HEK293 (cell line): ENCODE measurements around the gene MBLAC1.

Experiments used
- BCL11B ChIP-seq: fragments of 450-650 bp; formaldehyde crosslinking; IDR thresholded peaks from 2 replicates; pipeline ENCODE4 v1.5.1; 2016; ENCODE audit warnings: low read depth, missing biosample characterization, missing genetic modification characterization
- SP7 ChIP-seq: fragments of 450-650 bp; formaldehyde crosslinking; IDR thresholded peaks from 2 replicates; pipeline ENCODE4 v1.5.1; 2016; ENCODE audit warnings: missing biosample characterization, missing genetic modification characterization
- WT1 ChIP-seq: fragments of 450-650 bp; formaldehyde crosslinking; IDR thresholded peaks from 2 replicates; pipeline ENCODE4 v1.5.1; 2016; ENCODE audit warnings: missing biosample characterization, missing genetic modification characterization
- ZBTB20 ChIP-seq: fragments of 450-650 bp; formaldehyde crosslinking; IDR thresholded peaks from 2 replicates; pipeline ENCODE4 v1.5.1; 2016; ENCODE audit warnings: missing biosample characterization, missing genetic modification characterization
- ZBTB7A ChIP-seq: fragments of 450-650 bp; formaldehyde crosslinking; IDR thresholded peaks from 2 replicates; pipeline ENCODE4 v1.5.1; 2016; ENCODE audit warnings: low read depth, missing biosample characterization, missing genetic modification characterization
- ZNF211 ChIP-seq: fragments of 450-650 bp; formaldehyde crosslinking; IDR thresholded peaks from 2 replicates; pipeline ENCODE4 v1.5.1; 2016; ENCODE audit warnings: low read depth, missing biosample characterization, missing genetic modification characterization
- ZNF423 ChIP-seq: fragments of 450-650 bp; formaldehyde crosslinking; IDR thresholded peaks from 2 replicates; pipeline ENCODE4 v1.5.1; 2016; ENCODE audit warnings: missing biosample characterization, missing genetic modification characterization
- ZNF501 ChIP-seq: fragments of 450-650 bp; formaldehyde crosslinking; IDR thresholded peaks from 2 replicates; pipeline ENCODE4 v1.5.1; 2016; ENCODE audit warnings: missing biosample characterization, missing genetic modification characterization
- ZNF548 ChIP-seq: fragments of 450-650 bp; formaldehyde crosslinking; IDR thresholded peaks from 2 replicates; pipeline ENCODE4 v1.5.1; 2016; ENCODE audit warnings: missing biosample characterization, missing genetic modification characterization
- ZNF571 ChIP-seq: fragments of 450-650 bp; formaldehyde crosslinking; IDR thresholded peaks from 2 replicates; pipeline ENCODE4 v1.5.0; 2017; ENCODE audit warnings: missing biosample characterization, missing genetic modification characterization
- ZNF600 ChIP-seq: fragments of 450-650 bp; formaldehyde crosslinking; IDR thresholded peaks from 2 replicates; pipeline ENCODE4 v1.5.1; 2016; ENCODE audit warnings: missing biosample characterization, missing genetic modification characterization
- ZNF626 ChIP-seq: fragments of 450-650 bp; sonication (Bioruptor Pico); formaldehyde crosslinking; IDR thresholded peaks from 2 replicates; pipeline ENCODE4 v1.5.1; 2018; ENCODE audit warnings: missing biosample characterization, missing genetic modification characterization, inconsistent platforms
- ZNF629 ChIP-seq: fragments of 450-650 bp; formaldehyde crosslinking; IDR thresholded peaks from 2 replicates; pipeline ENCODE4 v1.5.1; 2017; ENCODE audit warnings: missing biosample characterization, missing genetic modification characterization
- ZNF777 ChIP-seq: fragments of 450-650 bp; formaldehyde crosslinking; IDR thresholded peaks from 2 replicates; pipeline ENCODE4 v1.5.1; 2017; ENCODE audit warnings: missing biosample characterization, missing genetic modification characterization, borderline replicate concordance
- ZNF791 ChIP-seq: fragments of 450-650 bp; formaldehyde crosslinking; IDR thresholded peaks from 2 replicates; pipeline ENCODE4 v1.5.1; 2016; ENCODE audit warnings: missing biosample characterization, missing genetic modification characterization
- ZNF843 ChIP-seq: fragments of 450-650 bp; formaldehyde crosslinking; IDR thresholded peaks from 2 replicates; pipeline ENCODE4 v1.5.1; 2016; ENCODE audit warnings: missing biosample characterization, missing genetic modification characterization
- TF ChIP-seq, protein P1 (sequence below): fragments of 450-650 bp; formaldehyde crosslinking; IDR thresholded peaks from 2 replicates; pipeline ENCODE4 v1.5.1; 2017; ENCODE audit warnings: missing biosample characterization, mild to moderate bottlenecking, missing genetic modification characterization, moderate library complexity
- TF ChIP-seq, protein P2 (sequence below): fragments of 450-650 bp; formaldehyde crosslinking; conservative IDR thresholded peaks from 2 replicates; pipeline ENCODE4 v1.5.1; 2016; ENCODE audit warnings: low read depth, missing biosample characterization, missing genetic modification characterization
- TF ChIP-seq, protein P3 (sequence below): fragments of 450-650 bp; formaldehyde crosslinking; IDR thresholded peaks from 2 replicates; pipeline ENCODE4 v1.5.1; 2016; ENCODE audit warnings: missing biosample characterization, missing genetic modification characterization
- TF ChIP-seq, protein P4 (sequence below): fragments of 450-650 bp; formaldehyde crosslinking; IDR thresholded peaks from 2 replicates; pipeline ENCODE4 v1.5.1; 2016; ENCODE audit warnings: missing biosample characterization, missing genetic modification characterization
- TF ChIP-seq, protein P5 (sequence below): fragments of 450-650 bp; formaldehyde crosslinking; IDR thresholded peaks from 2 replicates; pipeline ENCODE4 v1.5.1; 2016; ENCODE audit warnings: missing biosample characterization, missing genetic modification characterization
- TF ChIP-seq, protein P6 (sequence below): fragments of 450-650 bp; formaldehyde crosslinking; IDR thresholded peaks from 2 replicates; pipeline ENCODE4 v1.5.1; 2016; ENCODE audit warnings: missing biosample characterization, missing genetic modification characterization
- TF ChIP-seq, protein P7 (sequence below): fragments of 450-650 bp; formaldehyde crosslinking; IDR thresholded peaks from 2 replicates; pipeline ENCODE4 v1.5.1; 2016; ENCODE audit warnings: missing biosample characterization, missing genetic modification characterization

The MBLAC1 gene

DNA sequence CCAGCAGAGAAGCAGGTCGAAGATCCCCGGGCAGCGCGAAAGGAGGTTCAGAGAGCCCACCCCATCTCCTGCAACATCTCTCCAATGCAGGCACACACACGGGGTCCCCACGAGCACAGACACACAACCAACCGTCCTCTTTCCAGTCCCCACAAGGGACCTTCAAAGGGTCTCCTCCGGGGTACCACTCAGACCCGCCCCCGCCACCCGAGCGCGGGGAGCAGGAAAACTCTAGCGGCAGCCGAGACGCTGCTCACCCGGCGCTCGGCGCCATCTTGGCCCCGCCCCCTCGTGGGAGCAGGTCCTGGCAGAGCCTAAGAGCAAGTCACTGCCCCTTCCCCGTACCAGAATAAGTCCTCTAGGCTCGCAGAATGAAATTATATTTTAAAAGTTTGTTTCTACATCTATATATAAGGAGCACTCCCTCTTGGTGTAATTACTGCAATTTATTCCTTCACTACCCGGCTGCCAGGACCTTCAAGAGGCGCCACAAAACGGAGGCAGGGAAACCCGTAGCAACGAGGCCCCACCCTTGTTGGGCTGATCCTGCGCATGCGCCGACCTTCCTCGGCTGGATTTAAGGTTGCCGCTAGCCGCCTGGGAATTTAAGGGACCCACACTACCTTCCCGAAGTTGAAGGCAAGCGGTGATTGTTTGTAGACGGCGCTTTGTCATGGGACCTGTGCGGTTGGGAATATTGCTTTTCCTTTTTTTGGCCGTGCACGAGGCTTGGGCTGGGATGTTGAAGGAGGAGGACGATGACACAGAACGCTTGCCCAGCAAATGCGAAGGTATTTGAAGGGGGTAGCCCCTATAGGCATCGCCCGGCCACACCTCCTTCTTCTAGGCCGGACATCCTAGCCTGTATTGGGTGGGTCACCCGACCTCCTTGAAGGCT is 7.4 kb upstream of the MBLAC1 start, which contains the start of the genes CNPY4 and TAF6 (continued):
- TF ChIP-seq SP7 (peak; percentile 79), ZNF501 (tag by site-specific recombination) (peak; percentile 85), ZNF548 (tag by site-specific recombination) (no peak), ZNF791 (no peak), BCL11B (tag by site-specific recombination) (no peak), ZBTB20 (peak; percentile 82), ZNF629 (tag by site-specific recombination) (peak; percentile 58), ZNF423 (tag by site-specific recombination) (no peak), ZBTB7A (peak; percentile 91), ZNF843 (tag by site-specific recombination) (no peak), WT1 (0 out of 2 replicates have a peak, but pooled peaks have one; percentile 45), ZNF777 (peak; percentile 31; the same call in 1 of the 2 replicates), ZNF626 (tag by site-specific recombination) (no peak), ZNF600 (tag by site-specific recombination) (no peak; the same call in 1 of the 2 replicates), ZNF211 (no peak), ZNF571 (no peak)
- TF ChIP-seq, protein P1, sequence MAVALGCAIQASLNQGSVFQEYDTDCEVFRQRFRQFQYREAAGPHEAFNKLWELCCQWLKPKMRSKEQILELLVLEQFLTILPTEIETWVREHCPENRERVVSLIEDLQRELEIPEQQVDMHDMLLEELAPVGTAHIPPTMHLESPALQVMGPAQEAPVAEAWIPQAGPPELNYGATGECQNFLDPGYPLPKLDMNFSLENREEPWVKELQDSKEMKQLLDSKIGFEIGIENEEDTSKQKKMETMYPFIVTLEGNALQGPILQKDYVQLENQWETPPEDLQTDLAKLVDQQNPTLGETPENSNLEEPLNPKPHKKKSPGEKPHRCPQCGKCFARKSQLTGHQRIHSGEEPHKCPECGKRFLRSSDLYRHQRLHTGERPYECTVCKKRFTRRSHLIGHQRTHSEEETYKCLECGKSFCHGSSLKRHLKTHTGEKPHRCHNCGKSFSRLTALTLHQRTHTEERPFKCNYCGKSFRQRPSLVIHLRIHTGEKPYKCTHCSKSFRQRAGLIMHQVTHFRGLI (tag by site-specific recombination), result peak; percentile 98
- TF ChIP-seq, protein P2, sequence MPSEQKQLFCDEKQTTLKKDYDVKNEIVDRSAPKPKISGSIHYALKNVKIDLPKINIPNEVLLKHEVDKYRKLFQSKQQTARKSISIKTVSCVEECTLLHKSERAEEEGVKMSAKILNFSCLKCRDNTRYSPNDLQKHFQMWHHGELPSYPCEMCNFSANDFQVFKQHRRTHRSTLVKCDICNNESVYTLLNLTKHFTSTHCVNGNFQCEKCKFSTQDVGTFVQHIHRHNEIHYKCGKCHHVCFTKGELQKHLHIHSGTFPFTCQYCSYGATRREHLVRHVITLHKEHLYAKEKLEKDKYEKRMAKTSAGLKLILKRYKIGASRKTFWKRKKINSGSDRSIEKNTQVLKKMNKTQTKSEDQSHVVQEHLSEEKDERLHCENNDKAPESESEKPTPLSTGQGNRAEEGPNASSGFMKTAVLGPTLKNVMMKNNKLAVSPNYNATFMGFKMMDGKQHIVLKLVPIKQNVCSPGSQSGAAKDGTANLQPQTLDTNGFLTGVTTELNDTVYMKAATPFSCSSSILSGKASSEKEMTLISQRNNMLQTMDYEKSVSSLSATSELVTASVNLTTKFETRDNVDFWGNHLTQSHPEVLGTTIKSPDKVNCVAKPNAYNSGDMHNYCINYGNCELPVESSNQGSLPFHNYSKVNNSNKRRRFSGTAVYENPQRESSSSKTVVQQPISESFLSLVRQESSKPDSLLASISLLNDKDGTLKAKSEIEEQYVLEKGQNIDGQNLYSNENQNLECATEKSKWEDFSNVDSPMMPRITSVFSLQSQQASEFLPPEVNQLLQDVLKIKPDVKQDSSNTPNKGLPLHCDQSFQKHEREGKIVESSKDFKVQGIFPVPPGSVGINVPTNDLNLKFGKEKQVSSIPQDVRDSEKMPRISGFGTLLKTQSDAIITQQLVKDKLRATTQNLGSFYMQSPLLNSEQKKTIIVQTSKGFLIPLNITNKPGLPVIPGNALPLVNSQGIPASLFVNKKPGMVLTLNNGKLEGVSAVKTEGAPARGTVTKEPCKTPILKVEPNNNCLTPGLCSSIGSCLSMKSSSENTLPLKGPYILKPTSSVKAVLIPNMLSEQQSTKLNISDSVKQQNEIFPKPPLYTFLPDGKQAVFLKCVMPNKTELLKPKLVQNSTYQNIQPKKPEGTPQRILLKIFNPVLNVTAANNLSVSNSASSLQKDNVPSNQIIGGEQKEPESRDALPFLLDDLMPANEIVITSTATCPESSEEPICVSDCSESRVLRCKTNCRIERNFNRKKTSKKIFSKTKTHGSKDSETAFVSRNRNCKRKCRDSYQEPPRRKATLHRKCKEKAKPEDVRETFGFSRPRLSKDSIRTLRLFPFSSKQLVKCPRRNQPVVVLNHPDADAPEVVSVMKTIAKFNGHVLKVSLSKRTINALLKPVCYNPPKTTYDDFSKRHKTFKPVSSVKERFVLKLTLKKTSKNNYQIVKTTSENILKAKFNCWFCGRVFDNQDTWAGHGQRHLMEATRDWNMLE (tag by site-specific recombination), result peak; percentile 37
- TF ChIP-seq, protein P3, sequence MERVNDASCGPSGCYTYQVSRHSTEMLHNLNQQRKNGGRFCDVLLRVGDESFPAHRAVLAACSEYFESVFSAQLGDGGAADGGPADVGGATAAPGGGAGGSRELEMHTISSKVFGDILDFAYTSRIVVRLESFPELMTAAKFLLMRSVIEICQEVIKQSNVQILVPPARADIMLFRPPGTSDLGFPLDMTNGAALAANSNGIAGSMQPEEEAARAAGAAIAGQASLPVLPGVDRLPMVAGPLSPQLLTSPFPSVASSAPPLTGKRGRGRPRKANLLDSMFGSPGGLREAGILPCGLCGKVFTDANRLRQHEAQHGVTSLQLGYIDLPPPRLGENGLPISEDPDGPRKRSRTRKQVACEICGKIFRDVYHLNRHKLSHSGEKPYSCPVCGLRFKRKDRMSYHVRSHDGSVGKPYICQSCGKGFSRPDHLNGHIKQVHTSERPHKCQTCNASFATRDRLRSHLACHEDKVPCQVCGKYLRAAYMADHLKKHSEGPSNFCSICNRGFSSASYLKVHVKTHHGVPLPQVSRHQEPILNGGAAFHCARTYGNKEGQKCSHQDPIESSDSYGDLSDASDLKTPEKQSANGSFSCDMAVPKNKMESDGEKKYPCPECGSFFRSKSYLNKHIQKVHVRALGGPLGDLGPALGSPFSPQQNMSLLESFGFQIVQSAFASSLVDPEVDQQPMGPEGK (tag by site-specific recombination), result peak; percentile 15; the same call in 1 of the 2 replicates
- TF ChIP-seq, protein P4, sequence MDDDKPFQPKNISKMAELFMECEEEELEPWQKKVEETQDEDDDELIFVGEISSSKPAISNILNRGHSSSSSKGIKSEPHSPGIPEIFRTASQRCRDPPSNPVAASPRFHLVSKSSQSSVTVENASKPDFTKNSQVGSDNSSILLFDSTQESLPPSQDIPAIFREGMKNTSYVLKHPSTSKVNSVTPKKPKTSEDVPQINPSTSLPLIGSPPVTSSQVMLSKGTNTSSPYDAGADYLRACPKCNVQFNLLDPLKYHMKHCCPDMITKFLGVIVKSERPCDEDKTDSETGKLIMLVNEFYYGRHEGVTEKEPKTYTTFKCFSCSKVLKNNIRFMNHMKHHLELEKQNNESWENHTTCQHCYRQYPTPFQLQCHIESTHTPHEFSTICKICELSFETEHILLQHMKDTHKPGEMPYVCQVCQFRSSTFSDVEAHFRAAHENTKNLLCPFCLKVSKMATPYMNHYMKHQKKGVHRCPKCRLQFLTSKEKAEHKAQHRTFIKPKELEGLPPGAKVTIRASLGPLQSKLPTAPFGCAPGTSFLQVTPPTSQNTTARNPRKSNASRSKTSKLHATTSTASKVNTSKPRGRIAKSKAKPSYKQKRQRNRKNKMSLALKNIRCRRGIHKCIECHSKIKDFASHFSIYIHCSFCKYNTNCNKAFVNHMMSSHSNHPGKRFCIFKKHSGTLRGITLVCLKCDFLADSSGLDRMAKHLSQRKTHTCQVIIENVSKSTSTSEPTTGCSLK (tag by site-specific recombination), result no peak
- TF ChIP-seq, protein P5, sequence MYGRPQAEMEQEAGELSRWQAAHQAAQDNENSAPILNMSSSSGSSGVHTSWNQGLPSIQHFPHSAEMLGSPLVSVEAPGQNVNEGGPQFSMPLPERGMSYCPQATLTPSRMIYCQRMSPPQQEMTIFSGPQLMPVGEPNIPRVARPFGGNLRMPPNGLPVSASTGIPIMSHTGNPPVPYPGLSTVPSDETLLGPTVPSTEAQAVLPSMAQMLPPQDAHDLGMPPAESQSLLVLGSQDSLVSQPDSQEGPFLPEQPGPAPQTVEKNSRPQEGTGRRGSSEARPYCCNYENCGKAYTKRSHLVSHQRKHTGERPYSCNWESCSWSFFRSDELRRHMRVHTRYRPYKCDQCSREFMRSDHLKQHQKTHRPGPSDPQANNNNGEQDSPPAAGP (tag by site-specific recombination), result peak; percentile 72; the same call in 1 of the 2 replicates
- TF ChIP-seq, protein P6, sequence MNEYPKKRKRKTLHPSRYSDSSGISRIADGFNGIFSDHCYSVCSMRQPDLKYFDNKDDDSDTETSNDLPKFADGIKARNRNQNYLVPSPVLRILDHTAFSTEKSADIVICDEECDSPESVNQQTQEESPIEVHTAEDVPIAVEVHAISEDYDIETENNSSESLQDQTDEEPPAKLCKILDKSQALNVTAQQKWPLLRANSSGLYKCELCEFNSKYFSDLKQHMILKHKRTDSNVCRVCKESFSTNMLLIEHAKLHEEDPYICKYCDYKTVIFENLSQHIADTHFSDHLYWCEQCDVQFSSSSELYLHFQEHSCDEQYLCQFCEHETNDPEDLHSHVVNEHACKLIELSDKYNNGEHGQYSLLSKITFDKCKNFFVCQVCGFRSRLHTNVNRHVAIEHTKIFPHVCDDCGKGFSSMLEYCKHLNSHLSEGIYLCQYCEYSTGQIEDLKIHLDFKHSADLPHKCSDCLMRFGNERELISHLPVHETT (tag by site-specific recombination), result peak; percentile 86
- TF ChIP-seq, protein P7, sequence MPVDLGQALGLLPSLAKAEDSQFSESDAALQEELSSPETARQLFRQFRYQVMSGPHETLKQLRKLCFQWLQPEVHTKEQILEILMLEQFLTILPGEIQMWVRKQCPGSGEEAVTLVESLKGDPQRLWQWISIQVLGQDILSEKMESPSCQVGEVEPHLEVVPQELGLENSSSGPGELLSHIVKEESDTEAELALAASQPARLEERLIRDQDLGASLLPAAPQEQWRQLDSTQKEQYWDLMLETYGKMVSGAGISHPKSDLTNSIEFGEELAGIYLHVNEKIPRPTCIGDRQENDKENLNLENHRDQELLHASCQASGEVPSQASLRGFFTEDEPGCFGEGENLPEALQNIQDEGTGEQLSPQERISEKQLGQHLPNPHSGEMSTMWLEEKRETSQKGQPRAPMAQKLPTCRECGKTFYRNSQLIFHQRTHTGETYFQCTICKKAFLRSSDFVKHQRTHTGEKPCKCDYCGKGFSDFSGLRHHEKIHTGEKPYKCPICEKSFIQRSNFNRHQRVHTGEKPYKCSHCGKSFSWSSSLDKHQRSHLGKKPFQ (tag by site-specific recombination), result 0 out of 2 replicates have a peak, but pooled peaks have one; percentile 16
